HG02981 (cell line): ENCODE results near the gene DOCK3.
"Not testable (repeated sequence)": the region's sequence is repeated elsewhere in the genome, so short reads cannot be mapped to it uniquely, and the experiment has no call there.

ENCODE experiments used
- ATAC-seq: cut with Tn5 transposase; IDR thresholded peaks from one replicate; pipeline ENCODE4 v1.9.1; 2021; ENCODE audit warnings: mild to moderate bottlenecking, moderate library complexity; ENCODE audit not compliant: unreplicated experiment

Gene DOCK3

DNA sequence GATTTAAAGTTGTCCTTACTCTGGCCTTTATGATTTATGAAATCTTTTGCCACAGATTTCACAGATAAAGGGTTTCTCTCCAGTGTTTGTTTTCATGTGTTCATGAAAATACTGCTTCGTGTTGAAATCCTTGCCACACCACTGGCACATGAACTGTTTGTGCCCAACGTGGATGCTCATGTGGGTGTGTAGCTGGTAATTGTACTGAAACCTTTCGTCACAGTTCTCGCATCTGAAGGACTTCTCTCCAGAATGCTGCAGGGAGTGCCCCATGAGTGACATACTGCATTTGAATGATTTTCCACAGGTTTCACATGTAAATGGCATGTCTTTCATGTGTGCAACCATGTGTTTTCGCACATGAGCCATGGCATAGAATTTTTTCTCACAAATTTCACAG, 111.9 kb downstream of the DOCK3 start:
- ATAC-seq, result no peak

DNA sequence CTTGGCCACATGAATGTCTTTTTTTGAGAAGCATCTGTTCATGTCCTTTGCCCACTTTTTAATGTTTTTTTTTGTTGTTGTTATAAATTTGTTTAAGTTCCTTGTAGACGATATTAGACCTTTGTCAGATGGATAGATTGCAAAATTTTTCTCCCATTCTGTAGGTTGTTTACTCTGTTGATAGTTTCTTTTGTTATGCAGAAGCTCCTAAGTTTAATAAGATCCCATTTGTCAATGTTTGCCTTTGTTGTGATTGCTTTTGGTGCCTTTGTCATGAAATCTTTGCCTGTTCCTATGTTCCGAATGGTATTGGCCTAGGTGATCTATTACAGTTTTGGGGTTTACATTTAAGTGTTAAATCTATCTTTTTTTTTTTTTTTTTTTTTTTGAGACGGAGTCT, 116.2 kb downstream of the DOCK3 start:
- ATAC-seq, result not testable (repeated sequence)

DNA sequence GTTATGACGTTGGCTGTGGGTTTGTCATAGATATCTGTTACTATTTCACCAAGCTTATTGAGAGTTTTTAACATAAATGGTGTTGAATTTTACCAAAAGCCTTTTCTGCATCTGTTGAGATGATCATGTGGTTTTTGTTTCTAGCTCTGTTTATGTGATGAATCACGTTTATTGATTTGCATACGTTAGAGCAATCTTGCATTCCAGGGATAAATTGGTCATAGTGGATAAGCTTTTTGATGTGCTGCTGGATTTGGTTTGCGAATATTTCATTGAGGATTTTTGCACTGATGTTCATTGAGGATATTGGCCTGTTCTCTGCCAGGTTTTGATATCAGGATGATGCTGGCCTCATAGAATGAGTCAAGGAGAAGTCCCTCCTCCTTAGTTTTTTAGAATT, 117.8 kb downstream of the DOCK3 start:
- no peak for ATAC-seq

DNA sequence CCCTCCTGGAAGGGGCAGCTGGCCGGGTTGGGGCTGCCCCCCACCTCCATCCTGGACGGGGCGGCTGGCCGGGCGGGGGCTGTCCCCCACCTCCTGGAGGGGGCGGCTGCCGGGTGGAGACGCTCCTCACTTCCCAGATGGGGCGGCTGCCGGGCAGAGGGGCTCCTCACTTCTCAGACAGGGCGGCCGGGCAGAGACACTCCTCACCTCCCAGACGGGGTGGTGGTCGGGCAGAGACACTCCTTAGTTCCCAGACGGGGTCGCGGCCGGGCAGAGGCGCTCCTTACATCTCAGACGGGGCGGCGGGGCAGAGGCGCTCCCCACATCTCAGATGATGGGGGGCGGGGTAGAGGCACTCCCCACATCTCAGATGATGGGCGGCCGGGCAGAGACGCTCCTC, 129.1 kb downstream of the DOCK3 start:
- not testable (repeated sequence) for ATAC-seq

DNA sequence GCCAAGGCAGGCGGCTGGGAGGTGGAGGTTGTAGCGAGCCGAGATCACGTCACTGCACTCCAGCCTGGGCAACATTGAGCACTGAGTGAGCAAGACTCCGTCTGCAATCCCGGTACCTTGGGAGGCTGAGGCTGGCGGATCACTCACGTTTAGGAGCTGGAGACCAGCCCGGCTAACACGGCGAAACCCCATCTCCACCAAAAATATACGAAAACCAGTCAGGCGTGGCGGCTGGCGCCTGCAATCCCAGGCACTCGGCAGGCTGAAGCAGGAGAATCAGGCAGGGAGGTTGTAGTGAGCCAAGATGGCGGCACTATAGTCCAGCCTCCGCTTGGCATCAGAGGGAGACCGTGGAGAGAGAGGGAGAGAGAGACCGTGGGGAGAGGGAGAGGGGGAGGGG, 129.6 kb downstream of the DOCK3 start:
- not testable (repeated sequence) for ATAC-seq

DNA sequence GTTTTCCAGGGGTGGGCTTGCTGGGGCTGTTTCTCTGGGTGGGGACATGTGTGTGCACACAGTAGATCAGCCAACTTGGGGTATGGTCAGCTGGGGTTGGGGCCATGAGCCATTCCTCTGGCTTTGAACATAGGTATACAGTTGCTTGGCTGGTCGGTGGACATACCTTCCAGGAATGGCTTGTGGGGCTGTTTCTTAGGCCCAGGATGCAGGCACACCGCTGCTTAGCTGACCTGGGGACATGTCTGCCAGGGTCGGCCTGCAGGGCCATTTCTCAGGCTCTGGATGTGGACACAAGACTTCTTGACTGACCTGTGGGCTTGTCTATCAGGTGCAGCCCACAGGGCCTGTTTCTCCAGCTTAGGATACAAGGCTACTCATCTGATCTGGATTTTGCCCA, 130.6 kb downstream of the DOCK3 start:
- no peak for ATAC-seq

DNA sequence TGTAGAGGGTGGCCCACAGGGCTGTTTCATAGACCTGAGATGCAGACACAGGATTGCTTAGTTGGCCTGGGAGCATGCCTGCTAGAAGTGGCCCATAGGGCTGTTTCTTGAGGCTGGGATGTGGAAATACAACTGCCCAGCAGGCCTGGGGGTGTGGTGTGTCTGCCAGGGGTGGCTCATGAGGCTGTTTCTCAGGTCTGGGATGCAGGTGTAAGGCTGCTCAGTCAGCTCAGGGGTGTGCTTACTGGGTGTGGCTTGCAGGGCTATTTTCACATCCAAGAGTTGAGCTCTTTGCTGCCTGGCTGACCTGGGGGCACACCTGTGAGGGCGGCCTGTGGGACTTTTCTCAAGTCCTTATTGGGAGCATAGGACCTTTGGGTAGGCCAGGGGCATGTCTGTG, 131.3 kb downstream of the DOCK3 start:
- ATAC-seq, result no peak

DNA sequence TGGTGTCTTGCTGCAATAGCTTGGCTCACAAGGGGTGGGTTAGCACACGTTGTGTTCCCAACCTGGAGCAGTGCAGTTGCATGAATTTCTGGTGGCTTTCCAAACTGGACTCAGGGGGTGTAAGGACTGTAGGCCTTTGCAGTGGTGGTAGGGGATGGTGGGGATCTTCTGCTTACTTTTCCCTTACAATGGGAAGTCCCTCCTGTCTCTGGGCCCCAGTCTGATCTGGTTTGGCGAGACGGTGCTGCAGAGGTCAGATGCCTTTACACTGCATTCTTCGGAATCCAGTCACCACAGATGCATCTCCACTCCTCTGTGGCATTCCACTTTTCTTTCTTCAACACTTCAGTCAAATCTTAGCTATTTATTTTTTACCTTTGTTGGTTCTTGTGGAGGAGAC, 132.1 kb downstream of the DOCK3 start:
- no peak for ATAC-seq

DNA sequence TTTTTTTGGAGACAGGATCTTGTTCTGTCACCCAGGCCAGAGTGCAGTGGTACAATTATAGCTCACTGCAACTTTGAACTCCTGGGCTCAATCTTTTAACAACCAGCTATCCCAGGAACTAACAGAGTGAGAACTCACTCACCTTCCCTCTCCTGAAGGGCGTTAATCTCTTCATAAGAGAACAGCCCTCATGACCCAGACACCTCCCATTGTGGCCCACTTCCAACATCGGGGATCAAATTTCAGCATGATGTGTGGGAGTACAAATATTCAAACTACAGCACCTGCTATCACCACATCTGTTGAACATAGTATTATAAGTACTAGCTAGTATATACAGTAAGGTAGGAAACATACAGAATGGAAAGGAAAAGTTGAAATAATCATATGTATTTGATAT, 132.5 kb downstream of the DOCK3 start:
- ATAC-seq, result no peak

DNA sequence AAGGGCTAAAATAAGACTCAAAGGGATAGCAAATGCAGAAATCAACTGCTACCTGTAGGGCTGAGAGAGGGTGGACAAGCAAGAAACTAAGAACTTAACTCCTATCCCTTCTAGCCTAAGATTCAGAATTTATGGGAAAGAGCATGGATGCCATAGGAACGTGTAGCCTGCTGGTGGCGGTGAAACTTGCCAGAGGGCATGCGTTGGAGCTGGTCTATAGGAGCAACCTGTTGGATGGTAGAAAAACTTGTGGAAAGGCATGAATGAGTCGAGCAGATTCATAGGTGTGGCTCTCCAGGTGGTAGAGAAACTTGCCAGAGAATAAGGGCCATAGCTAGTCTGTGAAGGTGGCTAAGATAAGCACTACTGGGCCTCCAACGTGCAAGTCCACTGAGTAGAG, 137.2 kb downstream of the DOCK3 start:
- no peak for ATAC-seq

DNA sequence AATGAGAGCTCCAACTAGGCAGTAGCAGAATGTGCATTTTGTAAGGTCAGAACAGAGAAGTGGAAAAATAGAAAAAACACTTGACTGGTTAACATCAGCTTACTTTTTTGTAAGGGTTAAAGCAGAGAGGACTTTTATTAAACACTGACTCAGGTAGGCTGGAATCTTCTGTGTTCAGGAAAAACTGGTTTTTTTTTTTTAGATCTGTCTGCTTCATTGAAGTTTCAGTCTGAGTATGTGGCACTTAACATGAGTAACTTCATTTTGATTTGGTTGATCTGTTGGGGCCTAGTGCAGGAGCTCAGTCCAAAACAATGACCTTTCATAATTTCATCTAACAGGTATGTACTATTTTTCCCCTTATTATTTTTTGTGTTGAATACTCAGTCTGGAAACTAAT, 141.1 kb downstream of the DOCK3 start:
- no peak for ATAC-seq

DNA sequence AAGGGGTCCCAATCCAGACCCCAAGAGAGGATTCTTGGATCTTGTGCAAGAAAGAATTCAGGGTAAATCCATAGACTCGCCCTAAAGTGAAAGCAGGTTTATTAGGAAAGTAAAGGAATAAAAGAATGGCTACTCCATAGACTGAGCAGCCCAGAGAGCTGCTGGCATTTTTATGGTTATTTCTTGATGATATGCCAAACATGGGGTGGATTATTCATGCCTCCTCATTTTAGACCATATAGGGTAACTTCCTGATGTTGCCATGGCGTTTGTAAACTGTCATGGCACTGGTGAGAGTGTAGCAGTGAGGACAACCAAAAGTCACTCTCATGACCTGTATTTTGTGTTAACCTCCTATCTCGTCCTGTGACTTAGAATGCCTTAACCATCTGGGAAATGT, 142.2 kb downstream of the DOCK3 start:
- no peak for ATAC-seq

DNA sequence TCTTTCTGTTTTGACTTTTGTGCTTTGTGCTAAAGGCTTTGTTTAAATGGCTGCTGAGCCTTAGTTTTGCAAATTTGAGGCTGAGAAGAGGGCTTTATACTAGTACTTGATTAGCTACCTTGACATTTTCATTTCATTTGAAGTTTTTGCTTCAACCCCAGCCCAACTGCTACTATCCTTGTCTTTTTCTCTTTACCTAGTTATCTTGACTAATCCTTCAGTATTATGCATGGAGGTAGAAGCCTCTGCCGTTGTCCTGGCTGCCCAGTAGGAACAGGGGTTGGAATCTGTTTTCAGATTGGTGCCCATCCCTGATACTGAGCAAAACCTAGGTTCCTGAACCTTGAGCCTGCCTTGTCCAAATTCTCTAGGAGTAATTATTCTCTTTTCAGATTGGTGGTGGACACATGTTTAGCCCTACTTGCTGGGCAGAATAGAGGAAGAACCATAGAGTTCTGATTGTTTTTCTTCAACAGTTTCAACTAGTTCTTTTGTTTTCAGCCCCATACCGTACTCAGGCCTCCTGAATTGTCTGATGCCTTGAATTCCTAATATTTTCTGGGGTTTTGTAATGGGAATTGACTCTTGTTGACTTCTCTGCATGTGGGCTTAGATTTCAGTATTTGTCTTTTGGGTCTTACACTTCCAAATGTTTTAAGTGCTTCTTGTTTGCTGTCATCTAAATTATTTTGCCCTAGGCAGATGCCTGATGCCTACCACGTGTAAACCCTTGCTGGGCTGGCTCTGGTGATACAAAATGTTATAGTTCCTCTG, 143.2 kb downstream of the DOCK3 start:
- ATAC-seq, result no peak

DNA sequence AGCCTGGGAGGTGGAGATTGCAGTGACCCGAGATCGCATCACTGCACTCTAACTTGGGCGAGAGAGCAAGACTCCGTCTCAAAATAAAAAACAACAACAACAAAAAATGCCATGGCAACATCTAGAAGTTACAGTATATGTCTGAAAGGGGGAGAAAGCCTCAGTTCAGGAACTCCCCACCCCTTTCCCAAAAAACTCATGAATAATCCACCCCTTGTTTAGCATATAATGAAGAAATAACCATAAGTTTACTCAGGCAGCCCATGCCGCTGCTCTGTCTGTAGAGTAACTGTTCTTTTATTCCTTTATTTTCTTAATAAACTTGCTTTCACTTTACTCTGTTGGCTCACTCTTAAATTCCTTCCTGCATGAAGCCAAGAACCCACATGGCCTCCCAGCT, 145.2 kb downstream of the DOCK3 start:
- no peak for ATAC-seq

DNA sequence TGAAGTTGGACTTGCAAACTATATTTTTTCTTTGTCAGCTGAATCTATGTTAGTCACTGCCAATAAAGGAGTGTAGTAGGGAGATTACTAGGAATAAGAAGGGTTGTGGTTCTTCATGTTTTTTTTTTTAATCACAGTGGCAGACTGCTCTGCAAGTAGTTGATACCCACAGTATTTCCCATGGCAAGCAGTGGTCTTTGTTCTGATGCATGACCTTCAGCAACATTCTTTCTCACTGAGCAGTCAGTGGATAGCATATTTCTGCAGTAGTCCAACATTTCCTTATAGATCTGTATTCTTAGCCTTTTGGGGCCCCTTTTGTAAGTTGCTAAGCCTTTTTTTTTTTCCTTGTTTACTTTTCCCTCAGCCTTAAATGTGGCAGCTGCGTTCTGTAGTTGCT, 151.1 kb downstream of the DOCK3 start:
- ATAC-seq, result no peak

DNA sequence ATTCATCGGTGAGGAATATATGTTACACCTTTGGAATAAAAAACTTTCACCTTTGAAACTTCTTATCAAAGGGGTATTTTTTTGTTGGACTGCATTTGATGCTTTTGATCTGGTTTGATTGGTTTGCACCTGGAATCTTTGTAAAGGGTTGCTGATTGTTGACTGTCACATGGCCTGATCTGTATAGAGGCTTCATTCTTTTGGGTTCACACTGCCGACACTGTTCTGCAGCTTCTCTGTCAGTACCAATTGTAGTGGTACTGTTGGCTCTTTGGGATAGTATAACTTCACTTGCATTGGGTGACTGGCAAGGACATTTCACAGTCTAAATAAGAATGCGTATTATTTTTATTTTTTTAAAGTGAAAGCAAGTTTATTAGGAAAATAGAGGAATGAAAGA, 155.7 kb downstream of the DOCK3 start:
- no peak for ATAC-seq

DNA sequence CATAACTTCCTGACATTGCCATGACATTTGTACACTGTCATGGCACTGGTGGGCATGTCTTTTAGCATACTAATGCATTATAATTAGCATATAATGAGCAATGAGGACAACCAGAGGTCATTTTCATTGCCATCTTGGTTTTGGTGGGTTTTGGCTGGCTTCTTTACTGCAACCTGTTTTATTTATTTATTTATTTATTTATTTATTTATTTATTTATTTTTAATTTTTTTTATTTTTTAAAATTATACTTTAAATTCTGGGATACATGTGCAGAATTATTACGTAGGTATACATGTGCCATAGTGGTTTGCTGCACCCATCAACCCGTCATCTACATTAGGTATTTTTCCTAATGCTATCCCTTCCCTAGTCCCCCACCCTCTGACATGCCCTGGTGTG, 156.3 kb downstream of the DOCK3 start:
- ATAC-seq, result not testable (repeated sequence)

DNA sequence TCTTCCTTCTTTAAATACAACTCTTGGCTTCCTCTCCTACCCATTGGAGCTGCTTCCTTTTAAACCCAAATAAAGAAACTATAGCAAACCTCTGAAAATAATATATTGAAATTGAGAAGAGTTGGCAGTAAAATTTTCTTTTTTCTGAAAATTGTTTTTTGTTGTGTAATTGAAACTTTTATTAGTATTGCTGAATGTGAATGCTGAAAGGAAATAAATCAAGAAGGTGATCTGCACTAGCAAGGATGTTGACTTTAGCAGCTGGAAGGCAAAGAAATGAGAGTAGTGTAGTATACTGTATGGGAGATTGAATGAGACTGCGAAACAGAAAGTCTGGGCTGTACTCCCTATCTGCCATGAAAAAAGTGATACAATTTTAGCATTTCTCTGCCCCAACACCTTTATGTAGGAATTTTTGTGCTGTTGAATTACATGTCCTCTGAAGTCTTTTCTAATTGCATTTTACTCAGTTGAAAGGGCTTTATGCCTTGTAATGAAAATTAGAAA, 166.3 kb downstream of the DOCK3 start:
- ATAC-seq, result no peak

DNA sequence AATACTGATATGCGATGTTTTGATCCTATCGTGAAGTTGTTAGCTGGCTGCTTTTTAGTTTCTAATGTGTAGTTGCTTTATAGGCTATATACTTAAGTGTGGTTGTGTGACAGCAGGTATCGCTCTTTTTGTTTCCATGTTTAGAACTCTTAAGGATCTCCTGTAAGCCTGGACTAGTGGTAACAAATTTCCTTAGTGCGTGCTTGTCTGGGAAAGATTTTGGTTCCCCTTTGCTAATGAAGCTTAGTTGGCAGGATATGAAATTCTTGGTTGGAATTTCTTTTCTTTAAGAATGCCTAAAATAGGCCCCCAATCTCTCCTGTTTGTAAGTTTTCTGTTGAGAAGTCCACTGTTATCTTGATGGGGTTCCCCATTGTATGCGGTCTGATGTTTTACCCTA, 173.6 kb downstream of the DOCK3 start:
- ATAC-seq, result no peak

DNA sequence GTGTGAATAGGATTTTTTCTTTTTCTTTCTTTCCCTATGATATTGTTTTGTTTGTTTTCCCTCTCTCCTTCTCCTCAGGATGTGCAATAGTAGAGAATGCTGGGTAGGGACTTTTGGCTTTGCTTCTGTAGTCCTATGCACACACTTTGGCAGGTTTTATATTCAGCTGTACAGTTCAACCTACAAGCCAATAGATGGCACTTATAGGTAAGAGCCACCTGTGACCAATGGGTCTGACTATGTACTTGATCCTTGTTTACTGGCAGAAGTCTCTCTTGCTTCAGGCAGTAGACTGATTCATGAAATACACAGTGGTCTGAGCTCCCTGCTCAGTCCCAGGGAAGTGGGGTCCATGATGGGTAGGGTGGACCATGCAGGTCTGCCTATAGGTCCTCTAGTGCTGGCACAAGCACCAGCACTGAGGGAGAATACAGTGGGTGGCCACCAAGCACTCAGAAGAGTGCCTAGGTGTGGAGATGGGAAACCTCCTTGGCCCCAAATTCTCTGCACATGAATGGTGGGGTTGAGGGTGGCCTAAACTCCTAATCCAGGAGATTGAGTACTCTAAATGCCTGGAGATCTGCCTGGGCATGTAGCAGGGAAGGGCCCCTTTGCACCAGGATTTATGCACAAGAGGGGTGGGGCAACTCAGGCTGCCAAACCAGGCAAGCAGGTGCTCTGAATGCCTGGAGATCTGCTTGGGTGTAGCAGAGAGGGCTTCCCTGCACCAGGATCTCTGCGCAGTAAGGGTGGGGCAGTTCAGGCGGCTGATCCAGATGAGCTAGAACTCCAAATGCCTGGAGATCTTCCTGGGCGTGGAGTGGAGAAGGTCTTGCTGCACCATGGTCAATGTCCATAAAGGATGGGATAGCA, 176.1 kb downstream of the DOCK3 start:
- ATAC-seq, result no peak

DNA sequence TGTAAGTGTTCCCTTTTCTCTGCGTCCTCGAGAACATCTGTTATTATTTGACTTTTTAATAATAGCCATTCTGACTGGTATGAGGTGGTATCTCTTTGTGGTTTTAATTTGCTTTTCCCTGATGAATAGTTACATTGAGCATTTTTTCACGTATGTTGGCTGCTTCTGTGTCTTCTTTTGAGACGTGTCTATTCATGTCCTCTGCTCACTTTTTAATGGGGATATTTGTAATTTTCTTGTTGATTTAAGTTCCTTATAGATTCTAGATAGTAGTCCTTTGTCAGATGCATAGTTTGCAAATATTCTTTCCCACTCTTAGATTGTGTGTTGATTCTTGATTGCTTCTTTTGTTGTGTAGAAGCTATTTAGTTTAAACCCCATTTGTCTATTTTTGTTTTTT, 179.2 kb downstream of the DOCK3 start:
- no peak for ATAC-seq

DNA sequence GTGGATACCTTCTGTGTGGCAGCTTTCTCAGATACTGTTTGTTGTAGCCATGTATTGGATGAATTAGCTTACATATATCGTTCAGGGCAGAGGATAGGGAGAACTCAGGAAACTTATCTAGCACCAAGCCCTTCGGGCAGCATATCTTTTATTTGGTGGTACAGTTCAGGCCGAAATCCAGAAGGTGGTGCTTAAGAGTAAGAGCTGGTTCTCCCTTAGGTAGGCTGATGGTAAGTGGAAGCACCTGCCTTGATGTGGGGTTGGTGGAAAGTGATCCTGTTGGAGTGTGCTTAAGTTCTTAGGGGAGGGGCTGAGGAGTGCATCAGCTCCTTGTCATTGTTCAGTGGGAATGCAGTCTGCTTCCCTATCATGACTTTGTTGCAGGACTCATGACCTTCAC, 187.5 kb downstream of the DOCK3 start:
- no peak for ATAC-seq
